ENCODE results near the gene MT1H.

DNA sequence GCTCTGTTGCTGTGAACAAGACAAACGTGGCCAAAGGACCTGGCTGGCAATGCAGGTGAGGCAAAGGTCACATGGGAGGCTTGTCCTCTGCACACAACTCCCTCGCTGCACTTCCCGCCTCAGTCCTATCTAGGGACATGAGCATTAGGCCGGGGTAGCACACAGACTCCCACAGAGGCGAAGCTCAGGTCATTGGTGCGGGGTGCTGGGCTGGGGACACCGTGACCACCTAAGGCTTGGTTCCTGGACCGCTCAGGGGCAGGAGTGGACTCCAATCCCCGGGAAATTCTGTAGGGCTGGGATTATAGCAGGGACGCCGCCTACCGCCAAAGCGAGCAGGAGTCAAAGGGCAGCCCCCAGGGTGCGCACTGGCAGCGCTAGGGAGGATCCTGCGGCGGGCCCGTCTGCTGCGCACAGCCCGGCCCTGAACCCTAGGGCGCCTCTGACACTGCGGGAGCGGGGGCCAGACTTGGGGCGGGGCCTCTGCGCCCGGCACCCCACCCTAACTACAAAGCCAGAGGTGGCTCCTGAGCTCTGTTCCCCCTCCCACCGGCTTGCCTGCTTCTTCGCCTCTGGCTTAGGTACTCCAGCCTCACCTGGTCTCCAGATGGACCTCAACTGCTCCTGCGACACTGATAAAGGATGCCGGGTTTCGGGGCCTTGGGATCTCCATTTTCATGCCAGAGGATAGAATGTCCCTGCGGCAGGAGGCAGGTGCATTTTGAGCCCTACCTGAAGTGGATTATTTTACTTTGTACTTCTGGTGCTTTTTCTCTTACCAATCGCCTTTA lies 21.8 kb upstream of the MT1H start:
- TF ChIP-seq POLR2A (conservative IDR thresholded peaks at IDR 0.05) (no peak), RBM34 (IDR thresholded peaks at IDR 0.05; ENCODE audit: borderline replicate concordance, insufficient read depth, low read length) (no peak), NR2C2 (CRISPR knock-in tag; IDR thresholded peaks at IDR 0.05) (no peak), NR2C2 (tag; IDR thresholded peaks at IDR 0.05) (no peak), TARDBP (IDR thresholded peaks at IDR 0.05) (no peak), NFIC (IDR thresholded peaks at IDR 0.05) (no peak), ZC3H4 (CRISPR knock-in tag; IDR thresholded peaks at IDR 0.05; ENCODE audit: borderline replicate concordance) (no peak), SP1 (CRISPR knock-in tag; IDR thresholded peaks at IDR 0.05) (no peak), ZBTB7A (IDR thresholded peaks at IDR 0.05; ENCODE audit: borderline replicate concordance, control insufficient read depth, low read depth, low read length) (no peak), CEBPB (tag; IDR thresholded peaks at IDR 0.05) (no peak), JUN (IDR thresholded peaks at IDR 0.05; ENCODE audit: borderline replicate concordance, low read depth, low read length) (no peak), JUN (CRISPR knock-in tag; IDR thresholded peaks at IDR 0.05; ENCODE audit: borderline replicate concordance) (no peak)
- TF ChIP-seq, protein P1, sequence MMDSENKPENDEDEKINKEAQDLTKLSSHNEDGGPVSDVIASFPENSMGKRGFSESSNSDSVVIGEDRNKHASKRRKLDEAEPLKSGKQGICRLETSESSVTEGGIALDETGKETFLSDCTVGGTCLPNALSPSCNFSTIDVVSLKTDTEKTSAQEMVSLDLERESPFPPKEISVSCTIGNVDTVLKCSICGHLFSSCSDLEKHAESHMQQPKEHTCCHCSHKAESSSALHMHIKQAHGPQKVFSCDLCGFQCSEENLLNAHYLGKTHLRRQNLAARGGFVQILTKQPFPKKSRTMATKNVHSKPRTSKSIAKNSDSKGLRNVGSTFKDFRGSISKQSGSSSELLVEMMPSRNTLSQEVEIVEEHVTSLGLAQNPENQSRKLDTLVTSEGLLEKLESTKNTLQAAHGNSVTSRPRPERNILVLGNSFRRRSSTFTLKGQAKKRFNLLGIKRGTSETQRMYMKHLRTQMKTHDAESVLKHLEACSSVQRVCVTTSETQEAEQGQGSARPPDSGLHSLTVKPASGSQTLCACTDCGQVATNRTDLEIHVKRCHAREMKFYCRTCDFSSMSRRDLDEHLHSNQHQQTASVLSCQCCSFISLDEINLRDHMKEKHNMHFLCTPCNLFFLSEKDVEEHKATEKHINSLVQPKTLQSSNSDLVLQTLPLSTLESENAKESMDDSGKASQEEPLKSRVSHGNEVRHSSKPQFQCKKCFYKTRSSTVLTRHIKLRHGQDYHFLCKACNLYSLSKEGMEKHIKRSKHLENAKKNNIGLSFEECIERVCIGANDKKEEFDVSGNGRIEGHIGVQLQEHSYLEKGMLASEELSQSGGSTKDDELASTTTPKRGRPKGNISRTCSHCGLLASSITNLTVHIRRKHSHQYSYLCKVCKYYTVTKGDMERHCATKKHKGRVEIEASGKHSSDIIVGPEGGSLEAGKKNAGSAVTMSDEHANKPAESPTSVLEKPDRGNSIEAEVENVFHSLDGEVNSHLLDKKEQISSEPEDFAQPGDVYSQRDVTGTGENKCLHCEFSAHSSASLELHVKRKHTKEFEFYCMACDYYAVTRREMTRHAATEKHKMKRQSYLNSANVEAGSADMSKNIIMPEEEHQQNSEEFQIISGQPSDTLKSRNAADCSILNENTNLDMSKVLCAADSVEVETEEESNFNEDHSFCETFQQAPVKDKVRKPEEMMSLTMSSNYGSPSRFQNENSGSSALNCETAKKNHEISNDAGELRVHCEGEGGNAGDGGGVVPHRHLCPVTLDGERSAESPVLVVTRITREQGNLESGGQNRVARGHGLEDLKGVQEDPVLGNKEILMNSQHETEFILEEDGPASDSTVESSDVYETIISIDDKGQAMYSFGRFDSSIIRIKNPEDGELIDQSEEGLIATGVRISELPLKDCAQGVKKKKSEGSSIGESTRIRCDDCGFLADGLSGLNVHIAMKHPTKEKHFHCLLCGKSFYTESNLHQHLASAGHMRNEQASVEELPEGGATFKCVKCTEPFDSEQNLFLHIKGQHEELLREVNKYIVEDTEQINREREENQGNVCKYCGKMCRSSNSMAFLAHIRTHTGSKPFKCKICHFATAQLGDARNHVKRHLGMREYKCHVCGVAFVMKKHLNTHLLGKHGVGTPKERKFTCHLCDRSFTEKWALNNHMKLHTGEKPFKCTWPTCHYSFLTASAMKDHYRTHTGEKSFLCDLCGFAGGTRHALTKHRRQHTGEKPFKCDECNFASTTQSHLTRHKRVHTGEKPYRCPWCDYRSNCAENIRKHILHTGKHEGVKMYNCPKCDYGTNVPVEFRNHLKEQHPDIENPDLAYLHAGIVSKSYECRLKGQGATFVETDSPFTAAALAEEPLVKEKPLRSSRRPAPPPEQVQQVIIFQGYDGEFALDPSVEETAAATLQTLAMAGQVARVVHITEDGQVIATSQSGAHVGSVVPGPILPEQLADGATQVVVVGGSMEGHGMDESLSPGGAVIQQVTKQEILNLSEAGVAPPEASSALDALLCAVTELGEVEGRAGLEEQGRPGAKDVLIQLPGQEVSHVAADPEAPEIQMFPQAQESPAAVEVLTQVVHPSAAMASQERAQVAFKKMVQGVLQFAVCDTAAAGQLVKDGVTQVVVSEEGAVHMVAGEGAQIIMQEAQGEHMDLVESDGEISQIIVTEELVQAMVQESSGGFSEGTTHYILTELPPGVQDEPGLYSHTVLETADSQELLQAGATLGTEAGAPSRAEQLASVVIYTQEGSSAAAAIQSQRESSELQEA (IDR thresholded peaks at IDR 0.05; ENCODE audit: low read depth): no peak
- TF ChIP-seq, protein P2, sequence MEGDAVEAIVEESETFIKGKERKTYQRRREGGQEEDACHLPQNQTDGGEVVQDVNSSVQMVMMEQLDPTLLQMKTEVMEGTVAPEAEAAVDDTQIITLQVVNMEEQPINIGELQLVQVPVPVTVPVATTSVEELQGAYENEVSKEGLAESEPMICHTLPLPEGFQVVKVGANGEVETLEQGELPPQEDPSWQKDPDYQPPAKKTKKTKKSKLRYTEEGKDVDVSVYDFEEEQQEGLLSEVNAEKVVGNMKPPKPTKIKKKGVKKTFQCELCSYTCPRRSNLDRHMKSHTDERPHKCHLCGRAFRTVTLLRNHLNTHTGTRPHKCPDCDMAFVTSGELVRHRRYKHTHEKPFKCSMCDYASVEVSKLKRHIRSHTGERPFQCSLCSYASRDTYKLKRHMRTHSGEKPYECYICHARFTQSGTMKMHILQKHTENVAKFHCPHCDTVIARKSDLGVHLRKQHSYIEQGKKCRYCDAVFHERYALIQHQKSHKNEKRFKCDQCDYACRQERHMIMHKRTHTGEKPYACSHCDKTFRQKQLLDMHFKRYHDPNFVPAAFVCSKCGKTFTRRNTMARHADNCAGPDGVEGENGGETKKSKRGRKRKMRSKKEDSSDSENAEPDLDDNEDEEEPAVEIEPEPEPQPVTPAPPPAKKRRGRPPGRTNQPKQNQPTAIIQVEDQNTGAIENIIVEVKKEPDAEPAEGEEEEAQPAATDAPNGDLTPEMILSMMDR (IDR thresholded peaks at IDR 0.05 in 2 of 3, conservative IDR thresholded peaks at IDR 0.05 in 1 of 3; ENCODE audit: insufficient read depth in 2 of 3, low read depth in 1 of 3, low read length in 3 of 3): peak in 2 of 3 experiments; percentile 11 to 38; a peak in 2 of 6 replicates
- TF ChIP-seq, protein P3, sequence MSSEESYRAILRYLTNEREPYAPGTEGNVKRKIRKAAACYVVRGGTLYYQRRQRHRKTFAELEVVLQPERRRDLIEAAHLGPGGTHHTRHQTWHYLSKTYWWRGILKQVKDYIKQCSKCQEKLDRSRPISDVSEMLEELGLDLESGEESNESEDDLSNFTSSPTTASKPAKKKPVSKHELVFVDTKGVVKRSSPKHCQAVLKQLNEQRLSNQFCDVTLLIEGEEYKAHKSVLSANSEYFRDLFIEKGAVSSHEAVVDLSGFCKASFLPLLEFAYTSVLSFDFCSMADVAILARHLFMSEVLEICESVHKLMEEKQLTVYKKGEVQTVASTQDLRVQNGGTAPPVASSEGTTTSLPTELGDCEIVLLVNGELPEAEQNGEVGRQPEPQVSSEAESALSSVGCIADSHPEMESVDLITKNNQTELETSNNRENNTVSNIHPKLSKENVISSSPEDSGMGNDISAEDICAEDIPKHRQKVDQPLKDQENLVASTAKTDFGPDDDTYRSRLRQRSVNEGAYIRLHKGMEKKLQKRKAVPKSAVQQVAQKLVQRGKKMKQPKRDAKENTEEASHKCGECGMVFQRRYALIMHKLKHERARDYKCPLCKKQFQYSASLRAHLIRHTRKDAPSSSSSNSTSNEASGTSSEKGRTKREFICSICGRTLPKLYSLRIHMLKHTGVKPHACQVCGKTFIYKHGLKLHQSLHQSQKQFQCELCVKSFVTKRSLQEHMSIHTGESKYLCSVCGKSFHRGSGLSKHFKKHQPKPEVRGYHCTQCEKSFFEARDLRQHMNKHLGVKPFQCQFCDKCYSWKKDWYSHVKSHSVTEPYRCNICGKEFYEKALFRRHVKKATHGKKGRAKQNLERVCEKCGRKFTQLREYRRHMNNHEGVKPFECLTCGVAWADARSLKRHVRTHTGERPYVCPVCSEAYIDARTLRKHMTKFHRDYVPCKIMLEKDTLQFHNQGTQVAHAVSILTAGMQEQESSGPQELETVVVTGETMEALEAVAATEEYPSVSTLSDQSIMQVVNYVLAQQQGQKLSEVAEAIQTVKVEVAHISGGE (CRISPR knock-in tag; IDR thresholded peaks at IDR 0.05): no peak
- TF ChIP-seq, protein P4, sequence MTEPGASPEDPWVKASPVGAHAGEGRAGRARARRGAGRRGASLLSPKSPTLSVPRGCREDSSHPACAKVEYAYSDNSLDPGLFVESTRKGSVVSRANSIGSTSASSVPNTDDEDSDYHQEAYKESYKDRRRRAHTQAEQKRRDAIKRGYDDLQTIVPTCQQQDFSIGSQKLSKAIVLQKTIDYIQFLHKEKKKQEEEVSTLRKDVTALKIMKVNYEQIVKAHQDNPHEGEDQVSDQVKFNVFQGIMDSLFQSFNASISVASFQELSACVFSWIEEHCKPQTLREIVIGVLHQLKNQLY (CRISPR knock-in tag; conservative IDR thresholded peaks at IDR 0.05): no peak

All from K562 (cell line).